NCI-H1417 treated with DMSO at 0.1 percent for 48 hours (cell line): ENCODE results near the gene UCP2.
"Not testable (repeated sequence)": the region's sequence is repeated elsewhere in the genome, so short reads cannot be mapped to it uniquely, and the experiment has no call there.

ENCODE experiments used
- DNase-seq: peaks from one replicate; lab custom pipeline; 2025; lab: John Stamatoyannopoulos, UW

The UCP2 gene

DNA sequence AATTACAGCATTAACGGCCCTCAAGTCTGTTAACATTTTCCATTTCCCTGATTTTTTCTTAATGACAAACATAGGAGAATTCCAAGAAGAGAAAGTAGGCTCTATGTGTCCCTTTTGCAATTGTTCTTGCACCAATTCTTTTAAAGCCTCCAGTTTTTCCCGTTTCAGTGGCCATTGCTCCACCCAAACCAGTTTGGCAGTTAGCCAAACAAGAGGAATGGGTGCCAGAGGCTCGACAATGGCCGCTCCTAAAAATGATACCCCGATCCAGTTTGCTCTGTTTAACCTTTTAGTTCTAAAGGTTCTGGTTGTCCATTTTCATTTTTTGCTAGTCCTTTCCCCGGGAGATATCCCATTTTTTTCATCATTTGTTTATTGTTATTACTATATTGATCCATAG lies 38.6 kb downstream of the UCP2 start:
- no peak for DNase-seq

- DNase-seq, result no peak
These were observed 40.6 kb downstream of the UCP2 start for GRCh38 chr11:73942010-73942409.

- no peak for DNase-seq
These were observed 41.7 kb downstream of the UCP2 start for GRCh38 chr11:73940801-73941570.

DNA sequence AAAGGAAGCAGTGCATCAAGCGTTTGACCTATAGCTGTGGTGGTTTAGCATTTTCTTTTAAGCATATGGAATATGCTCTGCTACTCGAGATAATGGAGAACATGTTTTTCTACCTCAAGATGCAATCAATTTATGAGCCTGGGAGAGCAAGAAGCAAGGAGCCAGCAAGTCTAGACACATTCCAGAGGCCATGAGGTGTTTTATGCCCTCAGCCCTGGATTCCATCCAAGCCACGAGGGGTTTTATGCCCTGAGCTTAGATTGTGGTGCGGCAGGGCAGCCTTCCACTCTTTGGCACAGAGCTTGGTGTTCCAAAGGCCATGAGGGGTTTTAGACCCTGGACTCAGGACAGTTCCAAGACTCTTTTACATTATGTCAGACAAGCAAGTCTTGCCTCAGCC lies 43.5 kb downstream of the UCP2 start:
- DNase-seq, result no peak

GRCh38 chr11:73936047-73936446 lies 46.6 kb downstream of the UCP2 start:
- DNase-seq, result not testable (repeated sequence)

- DNase-seq, result no peak
These were observed 49.9 kb downstream of the UCP2 start for GRCh38 chr11:73932781-73933180.

GRCh38 chr11:73931951-73932350 lies 50.7 kb downstream of the UCP2 start:
- no peak for DNase-seq

DNA sequence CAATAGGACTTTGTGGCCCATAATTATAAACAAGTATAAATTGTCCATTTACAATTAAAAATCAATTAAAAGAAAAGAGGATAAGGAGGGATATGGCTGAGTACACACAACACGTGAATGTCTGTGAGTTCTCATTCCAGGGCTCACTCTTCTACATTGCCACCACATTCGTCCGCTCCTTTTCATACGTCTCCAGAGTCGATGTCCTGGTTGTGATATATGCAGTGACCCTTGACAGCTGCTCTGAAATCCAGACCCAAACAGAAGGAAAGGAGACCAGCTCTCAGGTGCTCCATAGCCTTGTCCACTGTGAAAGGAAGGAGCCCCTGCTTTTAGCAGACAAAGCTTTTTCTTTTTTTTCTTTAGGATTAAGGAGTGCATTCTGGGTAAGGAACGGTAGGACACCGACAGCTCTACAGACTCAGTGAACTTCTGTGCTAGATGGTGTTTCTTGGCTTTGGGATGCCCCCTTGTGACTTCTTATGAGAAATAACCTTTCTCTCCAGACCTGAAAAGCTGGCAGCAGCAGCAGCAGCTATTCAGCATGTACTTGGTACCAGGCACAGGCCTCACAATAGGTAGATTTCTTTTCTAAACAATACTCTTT lies 51.5 kb downstream of the UCP2 start:
- DNase-seq, result peak; percentile 63

- DNase-seq, result no peak
These were observed 53.3 kb downstream of the UCP2 start for GRCh38 chr11:73929388-73929787.
